ENCODE results near the gene VWA3A. TPM values are rescaled to one million over a fixed set of nuclear protein-coding genes. Genes with fewer than 3 reads are reported as not detected.

Gene VWA3A
- total RNA-seq, 4 donors from 2014 or later: 0.21 to 1.2 (median 0.26) TPM; not detected in 1

DNA sequence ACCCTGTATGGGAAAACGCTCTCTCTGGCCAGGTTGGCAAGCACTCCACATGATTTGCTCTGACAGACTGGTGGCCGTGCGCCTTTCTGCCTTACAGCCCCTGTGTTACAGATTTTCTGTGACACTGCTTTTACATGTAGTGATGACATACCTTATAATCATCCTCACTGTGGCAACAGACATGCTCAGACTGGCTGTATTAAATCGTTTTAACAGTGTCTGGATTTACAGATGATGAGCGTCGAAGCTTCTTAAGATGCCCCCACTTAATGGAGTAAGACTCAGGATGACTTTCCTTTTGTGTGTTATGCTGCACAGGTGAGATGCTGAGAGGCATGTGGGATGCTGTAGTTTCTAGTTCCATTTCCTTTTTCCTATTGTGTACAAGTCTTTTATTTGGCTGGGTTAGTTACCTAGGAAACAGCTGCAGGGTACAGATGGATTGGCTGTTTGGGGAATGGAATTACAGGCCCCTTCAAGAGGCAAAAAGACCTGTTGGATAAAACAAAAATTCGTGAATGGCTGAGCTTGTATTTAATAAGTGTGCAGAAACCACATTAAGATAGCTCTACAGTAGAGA, 20.9 kb upstream of the VWA3A start:
- no peak for TF ChIP-seq POLR2A (IDR thresholded peaks at IDR 0.05)
- TF ChIP-seq, protein P1, sequence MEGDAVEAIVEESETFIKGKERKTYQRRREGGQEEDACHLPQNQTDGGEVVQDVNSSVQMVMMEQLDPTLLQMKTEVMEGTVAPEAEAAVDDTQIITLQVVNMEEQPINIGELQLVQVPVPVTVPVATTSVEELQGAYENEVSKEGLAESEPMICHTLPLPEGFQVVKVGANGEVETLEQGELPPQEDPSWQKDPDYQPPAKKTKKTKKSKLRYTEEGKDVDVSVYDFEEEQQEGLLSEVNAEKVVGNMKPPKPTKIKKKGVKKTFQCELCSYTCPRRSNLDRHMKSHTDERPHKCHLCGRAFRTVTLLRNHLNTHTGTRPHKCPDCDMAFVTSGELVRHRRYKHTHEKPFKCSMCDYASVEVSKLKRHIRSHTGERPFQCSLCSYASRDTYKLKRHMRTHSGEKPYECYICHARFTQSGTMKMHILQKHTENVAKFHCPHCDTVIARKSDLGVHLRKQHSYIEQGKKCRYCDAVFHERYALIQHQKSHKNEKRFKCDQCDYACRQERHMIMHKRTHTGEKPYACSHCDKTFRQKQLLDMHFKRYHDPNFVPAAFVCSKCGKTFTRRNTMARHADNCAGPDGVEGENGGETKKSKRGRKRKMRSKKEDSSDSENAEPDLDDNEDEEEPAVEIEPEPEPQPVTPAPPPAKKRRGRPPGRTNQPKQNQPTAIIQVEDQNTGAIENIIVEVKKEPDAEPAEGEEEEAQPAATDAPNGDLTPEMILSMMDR (IDR thresholded peaks at IDR 0.05): no peak
- no peak for TF ChIP-seq POLR2AphosphoS5 (IDR thresholded peaks at IDR 0.05)
- no peak for TF ChIP-seq EP300 (IDR thresholded peaks at IDR 0.05)
- peak overlapping the region; percentile 27 for H3K4me3 ChIP-seq
- no peaks in the 10 kb centered on the region for H3K27me3 ChIP-seq

DNA sequence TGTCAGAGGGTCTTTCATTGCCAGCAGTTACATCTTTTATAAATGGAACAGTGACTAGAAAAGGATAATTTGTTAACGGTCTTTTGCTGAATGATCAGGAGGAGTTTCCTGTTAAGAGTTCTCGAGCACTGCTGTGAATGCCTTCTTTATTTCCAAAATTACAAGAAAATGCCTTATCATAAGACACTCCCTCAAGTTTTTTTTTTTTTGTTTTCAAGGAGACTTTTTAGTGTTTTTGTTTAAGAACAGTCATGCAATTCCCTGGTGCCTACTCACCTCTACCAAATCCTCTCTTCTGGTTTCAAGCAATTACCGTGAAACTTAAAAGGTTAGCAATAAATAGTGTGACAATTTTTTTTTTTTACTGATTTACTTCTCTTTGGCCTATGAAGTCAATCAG, 19.0 kb upstream of the VWA3A start:
- Histone ChIP-seq H3K27me3 (no peaks in the 10 kb centered on the region), H3K4me3 (no peak overlapping the region), H3K9me3 (no peaks in the 10 kb centered on the region), H3K36me3 (no peaks in the 10 kb centered on the region), H3K27ac (no peak overlapping the region), H3K4me1 (peaks cover 26% of the 10 kb centered on the region)
- TF ChIP-seq POLR2AphosphoS5 (IDR thresholded peaks at IDR 0.05) (no peak), EP300 (IDR thresholded peaks at IDR 0.05) (no peak), POLR2A (IDR thresholded peaks at IDR 0.05) (no peak)
- TF ChIP-seq, protein P1 (IDR thresholded peaks at IDR 0.05): no peak
- whole genome bisulfite sequencing: 73% methylated on average over 3 of the region's 3 CpGs
- DNase-seq (ENCODE audit: low spot score in 2 of 2): no peak

More for the DNA sequence above, 20.9 kb upstream of the VWA3A start:
- Histone ChIP-seq H3K4me1 (peaks cover 26% of the 10 kb centered on the region), H3K36me3 (no peaks in the 10 kb centered on the region), H3K27ac (no peak overlapping the region), H3K9me3 (no peaks in the 10 kb centered on the region)
- WGBS: 53% methylated on average over 7 of the region's 7 CpGs
- no peak for DNase-seq (ENCODE audit: low spot score in 2 of 2)

DNA sequence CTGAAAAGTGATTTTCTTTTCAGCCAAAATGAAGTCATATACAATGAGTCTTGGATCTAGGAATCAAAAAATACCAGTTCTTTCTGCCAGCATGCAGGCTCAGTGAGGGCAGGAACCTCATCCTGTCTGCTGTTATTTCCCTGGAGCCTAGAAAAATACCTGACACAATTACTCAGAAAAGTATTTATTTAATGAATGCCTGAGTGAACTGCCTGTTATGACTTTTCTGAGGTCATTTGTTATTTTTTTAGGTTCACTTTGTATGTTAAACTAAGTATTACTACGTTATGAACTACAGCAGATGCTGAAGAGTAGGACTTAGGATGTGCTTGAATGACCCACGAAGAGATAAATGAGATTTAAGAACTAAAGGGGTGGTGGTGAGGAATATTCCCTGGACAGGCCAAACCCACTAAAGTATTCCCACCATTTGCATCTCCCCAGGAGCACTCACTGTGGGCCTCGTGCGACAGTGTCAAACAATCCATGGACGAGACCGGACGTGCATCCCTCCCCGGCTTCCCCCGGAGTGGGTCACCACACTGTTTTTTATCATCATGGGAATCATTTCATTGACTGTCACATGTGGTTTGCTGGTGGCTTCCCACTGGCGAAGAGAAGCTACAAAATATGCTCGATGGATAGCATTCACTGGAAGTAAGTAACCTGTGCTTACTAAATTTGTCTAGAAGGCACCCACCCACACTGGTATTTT, 17.1 kb upstream of the VWA3A start:
- Histone ChIP-seq H3K27me3 (no peaks in the 10 kb centered on the region), H3K9me3 (no peaks in the 10 kb centered on the region), H3K4me3 (no peak overlapping the region), H3K27ac (no peak overlapping the region), H3K36me3 (peaks cover 8% of the 10 kb centered on the region), H3K4me1 (peaks cover 19% of the 10 kb centered on the region)
- TF ChIP-seq POLR2A (IDR thresholded peaks at IDR 0.05) (no peak), EP300 (IDR thresholded peaks at IDR 0.05) (no peak), POLR2AphosphoS5 (IDR thresholded peaks at IDR 0.05) (no peak)
- TF ChIP-seq, protein P1 (IDR thresholded peaks at IDR 0.05): no peak
- DNase-seq (ENCODE audit: low spot score in 2 of 2): no peak
- 92% methylated on average over 11 of the region's 11 CpGs for WGBS

DNA sequence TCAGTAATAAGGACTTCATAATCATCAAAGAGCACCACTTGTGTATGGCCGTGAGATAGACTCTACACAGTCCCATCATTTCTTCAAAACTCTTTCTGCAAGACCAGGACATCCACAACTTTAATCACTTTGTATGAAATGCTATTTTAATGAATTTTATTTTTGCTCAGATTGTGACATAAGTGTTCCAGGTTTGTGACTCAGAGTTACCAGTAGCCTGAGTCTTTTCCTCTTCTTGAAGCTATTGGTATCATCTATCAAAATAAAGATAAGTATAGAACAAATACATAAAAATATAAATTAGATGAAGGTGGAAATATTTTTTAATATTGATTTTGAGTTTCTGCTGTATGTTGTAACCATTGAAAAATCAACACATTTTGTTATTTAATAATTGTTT, 16.6 kb upstream of the VWA3A start:
- H3K4me1 ChIP-seq: peaks cover 13% of the 10 kb centered on the region
- DNase-seq (ENCODE audit: low spot score in 2 of 2): no peak
- H3K9me3 ChIP-seq: no peaks in the 10 kb centered on the region
- 94% methylated on average over 1 of the region's 1 CpG for WGBS
- peaks cover 9% of the 10 kb centered on the region for H3K36me3 ChIP-seq
- H3K4me3 ChIP-seq: no peak overlapping the region
- H3K27ac ChIP-seq: no peak overlapping the region
- TF ChIP-seq EP300 (IDR thresholded peaks at IDR 0.05) (no peak), POLR2A (IDR thresholded peaks at IDR 0.05) (no peak), POLR2AphosphoS5 (IDR thresholded peaks at IDR 0.05) (no peak)
- TF ChIP-seq, protein P1 (IDR thresholded peaks at IDR 0.05): no peak
- H3K27me3 ChIP-seq: no peaks in the 10 kb centered on the region

DNA sequence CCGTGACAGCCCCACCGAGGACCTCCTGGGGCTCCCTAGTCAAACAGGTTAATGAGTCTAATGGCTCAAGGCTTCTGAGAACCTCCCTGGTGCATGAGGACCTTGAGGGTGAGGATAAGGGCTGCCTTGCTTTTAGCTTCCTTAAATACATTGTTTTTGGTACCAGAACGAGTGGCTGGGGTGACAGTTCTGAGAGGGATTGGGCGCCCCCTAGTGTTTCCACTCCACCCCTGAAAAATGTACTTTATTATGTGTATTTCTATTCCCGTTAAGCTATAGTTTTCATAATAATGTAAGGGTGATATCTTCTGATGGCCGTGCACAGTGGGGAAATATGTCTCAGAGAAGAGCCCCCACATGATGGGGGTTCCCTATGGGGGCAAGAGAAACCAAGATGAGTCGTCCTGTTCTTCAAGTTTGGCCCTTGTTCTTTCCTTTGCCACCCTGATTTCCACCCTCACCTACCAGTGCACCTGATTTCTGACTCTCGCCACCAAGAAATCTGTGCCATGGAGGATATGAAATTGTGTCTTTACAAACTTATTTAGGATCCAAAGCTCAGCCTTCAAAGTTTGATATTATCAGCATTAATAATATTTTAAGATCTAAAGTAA, 14.5 kb upstream of the VWA3A start:
- DNase-seq (ENCODE audit: low spot score in 2 of 2): no peak
- Histone ChIP-seq H3K36me3 (peaks cover 9% of the 10 kb centered on the region), H3K27ac (no peak overlapping the region), H3K9me3 (no peaks in the 10 kb centered on the region), H3K27me3 (no peaks in the 10 kb centered on the region), H3K4me1 (peaks cover 3% of the 10 kb centered on the region), H3K4me3 (no peak overlapping the region)
- 44% methylated on average over 8 of the region's 8 CpGs for WGBS
- no peak for TF ChIP-seq POLR2AphosphoS5 (IDR thresholded peaks at IDR 0.05)
- no peak for TF ChIP-seq EP300 (IDR thresholded peaks at IDR 0.05)
- no peak for TF ChIP-seq POLR2A (IDR thresholded peaks at IDR 0.05)
- TF ChIP-seq, protein P1 (IDR thresholded peaks at IDR 0.05): peak; percentile 43 to 74

Data from suprapubic skin (tissue), 4 donors.